Measurements from ENCODE around the gene MAML3.

MAML3 gene

GRCh38 chr4:140003876-140004548 is 150.0 kb downstream of the MAML3 start:
- DNase-seq (ENCODE audit: low read depth), result no peak

DNA sequence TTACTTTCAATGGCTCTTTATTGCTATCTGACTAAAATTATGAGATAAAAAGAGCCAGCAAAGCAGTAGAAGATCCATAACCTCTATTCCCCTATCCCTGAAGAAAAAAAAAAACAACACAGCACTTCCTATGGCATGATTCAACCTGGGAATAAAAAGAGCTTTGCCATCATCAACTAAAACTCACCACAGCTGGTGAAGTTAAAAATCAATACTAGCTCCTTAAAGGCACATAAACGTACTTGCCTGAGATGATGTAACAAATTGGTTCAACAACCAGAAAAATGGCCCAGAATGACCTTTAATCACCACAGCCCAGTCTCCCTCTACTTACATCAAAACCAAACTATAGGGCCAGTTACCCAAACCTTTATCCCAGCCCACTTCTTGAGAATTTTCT is 153.8 kb downstream of the MAML3 start:
- no peak for DNase-seq (ENCODE audit: low read depth)

GRCh38 chr4:139988863-139989765 is 164.9 kb downstream of the MAML3 start:
- peak; percentile 63 for DNase-seq (ENCODE audit: low read depth)

DNA sequence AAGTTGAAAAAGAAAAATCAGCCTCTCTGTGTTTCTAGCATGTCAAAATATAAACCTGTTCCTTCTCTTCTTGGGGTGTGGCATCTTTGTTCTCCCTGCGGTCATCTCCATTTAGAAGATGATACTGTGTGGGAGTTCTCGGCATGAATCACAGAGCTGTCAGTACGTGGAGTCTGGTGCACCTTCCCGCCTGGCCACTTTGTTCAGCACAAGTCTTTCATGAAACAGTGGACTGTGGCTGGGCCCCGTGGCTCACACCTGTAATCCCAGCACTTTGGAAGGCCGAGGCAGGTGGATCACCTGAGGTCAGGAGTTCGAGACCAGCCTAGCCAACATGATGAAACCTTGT is 166.5 kb downstream of the MAML3 start:
- DNase-seq (ENCODE audit: low read depth), result no peak

DNA sequence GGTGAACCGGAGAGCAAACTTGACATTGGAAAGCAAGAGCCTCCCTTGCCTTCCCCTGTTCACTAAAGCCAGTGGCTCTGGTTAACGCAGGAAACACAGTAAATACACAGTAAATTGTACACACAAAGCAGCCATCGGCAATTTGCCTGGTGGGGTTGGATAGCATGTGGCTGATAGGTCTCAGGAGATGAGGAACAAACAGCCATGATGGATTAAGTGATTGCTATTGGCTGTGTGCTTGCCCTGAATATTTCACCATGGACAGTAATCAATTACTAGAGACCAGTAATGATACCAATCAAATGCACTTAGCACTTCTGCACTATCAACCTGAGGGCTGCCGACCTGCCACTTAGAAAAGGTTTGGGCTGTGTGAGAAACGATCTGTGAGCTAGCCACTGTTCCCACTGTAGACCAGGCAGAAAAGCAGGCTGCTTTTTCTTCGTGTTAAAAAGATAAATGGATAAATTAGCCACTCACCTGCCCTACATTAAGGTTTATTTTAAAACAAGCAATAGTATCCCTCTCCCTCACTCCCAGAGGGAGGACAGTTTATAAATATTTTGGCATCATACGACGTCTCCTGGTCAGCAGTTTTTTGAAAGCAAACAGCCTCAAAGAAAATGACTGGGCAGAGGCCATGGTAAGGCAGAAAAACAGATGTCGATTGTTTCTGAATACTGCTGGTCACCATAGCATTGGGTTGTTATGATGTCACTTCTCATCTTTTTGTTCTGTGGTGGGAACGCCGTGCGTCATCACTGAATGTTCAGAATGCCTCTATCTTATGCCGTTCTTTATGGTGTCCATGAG is 167.1 kb downstream of the MAML3 start:
- DNase-seq (ENCODE audit: low read depth), result no peak

- no peak for DNase-seq (ENCODE audit: low read depth)
These were observed 167.9 kb downstream of the MAML3 start for GRCh38 chr4:139986106-139986505.

- no peak for DNase-seq (ENCODE audit: low read depth)
These were observed 168.6 kb downstream of the MAML3 start for GRCh38 chr4:139985401-139985800.

DNA sequence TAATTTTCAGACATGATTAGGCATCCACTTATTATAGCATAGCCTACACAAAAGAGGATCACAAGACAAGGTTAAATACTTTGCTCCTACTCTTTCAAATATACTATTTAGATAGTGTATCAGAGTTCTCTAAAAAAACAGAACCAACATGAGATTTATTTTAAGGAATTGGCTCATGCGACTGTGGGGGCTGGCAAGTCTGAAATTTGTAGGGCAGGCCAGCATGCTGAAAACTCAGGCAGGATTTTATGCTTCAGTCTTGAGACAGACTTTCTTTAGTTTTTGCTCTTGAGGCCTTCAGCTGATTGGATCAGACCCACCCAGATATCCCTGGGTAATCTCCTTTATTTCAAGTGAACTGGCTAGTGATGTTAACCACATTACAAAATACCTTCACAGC is 169.5 kb downstream of the MAML3 start:
- DNase-seq (ENCODE audit: low read depth), result no peak

DNA sequence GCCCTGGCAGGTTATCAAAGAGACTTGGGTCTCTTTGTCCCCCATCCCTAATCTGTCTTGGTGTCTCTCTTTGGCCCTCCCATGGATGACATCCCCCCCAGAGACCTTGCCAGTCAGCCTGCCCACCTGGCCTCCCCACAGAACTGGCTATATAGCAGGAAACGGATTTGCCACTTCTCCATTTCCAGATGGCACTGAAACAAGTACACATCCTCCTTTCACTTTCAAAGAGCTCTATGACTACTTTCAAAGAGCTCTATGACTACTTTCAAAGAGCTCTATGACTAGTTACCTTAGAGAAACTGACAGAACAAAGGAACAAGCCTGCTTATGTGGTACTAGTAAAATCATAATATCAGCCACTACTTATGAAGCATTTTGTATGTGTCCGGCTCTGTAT is 175.3 kb downstream of the MAML3 start:
- no peak for DNase-seq (ENCODE audit: low read depth)

- DNase-seq (ENCODE audit: low read depth), result no peak
These were observed 176.0 kb downstream of the MAML3 start for GRCh38 chr4:139977838-139978609.

DNA sequence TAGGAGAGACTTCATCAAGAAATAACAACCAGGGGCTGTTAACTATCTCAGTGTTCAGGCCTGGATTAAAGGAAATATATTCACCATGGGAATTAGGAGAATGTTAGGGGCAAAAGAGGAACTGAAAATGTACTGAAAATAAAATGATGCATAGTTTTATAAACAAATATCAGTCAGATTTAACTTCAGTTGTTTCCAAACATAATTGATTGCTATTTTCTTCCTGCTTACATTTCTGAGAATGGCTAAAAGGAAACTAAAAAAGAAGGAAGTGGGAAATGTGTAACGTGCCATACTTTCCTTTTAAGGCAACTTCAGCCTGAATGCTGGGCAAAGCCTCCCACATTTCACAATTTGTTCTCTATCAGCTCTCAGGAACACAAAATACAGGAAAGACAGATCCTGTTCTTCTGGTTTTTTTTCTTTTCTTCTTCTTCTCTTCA is 178.1 kb downstream of the MAML3 start:
- no peak for DNase-seq (ENCODE audit: low read depth)

DNA sequence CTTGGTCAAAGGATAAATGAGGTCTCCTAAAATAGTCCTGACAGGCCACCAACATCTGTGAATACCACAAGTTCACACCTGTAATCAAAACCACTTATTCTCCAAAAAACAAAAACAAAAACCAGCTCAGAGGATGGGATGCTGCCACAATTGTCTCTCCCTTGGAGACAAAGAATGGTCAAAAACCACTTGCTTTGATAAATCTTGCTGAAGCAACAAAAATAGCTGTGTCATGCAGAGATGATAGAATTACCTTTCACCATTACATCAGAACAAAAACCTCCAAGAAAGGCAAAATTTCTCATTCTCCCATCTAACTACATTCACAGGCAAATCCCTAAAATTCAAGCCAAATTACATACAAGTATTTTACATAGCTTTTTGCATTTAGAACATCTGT is 180.4 kb downstream of the MAML3 start:
- no peak for DNase-seq (ENCODE audit: low read depth)

- DNase-seq (ENCODE audit: low read depth), result no peak
These were observed 181.0 kb downstream of the MAML3 start for GRCh38 chr4:139973015-139973414.

GRCh38 chr4:139972305-139972704 is 181.7 kb downstream of the MAML3 start:
- no peak for DNase-seq (ENCODE audit: low read depth)

GRCh38 chr4:139971111-139971510 is 182.9 kb downstream of the MAML3 start:
- no peak for DNase-seq (ENCODE audit: low read depth)

DNA sequence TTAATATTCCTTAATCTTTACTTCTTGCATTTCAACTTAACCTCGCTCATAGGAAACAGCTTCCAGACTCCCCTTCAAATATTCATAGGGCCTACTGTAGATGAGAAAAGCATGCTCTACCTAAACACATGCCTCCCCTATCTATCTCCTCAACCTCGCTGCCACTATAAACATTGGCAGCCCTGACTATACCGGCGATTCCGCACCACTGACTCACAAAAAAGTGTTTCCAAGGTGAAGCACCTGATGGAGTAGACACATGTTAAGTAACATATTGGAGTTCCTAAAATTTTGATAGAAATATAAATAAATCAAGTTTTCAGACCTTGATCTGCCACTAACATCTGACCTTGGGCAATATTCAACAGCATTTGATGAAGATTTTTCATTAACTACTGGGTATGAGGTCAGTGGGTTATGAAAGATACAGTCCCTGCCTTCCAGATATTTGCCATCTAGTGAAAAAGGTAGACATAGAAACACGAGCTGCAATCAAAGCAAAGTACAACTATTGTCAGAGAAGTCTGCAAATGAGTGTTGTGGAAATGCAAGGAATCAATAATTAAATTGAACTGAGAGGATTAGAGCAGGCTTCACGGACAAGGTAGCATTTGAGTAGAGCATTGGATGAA is 184.2 kb downstream of the MAML3 start:
- DNase-seq (ENCODE audit: low read depth), result no peak

- no peak for DNase-seq (ENCODE audit: low read depth)
These were observed 185.2 kb downstream of the MAML3 start for GRCh38 chr4:139968831-139969230.

- DNase-seq (ENCODE audit: low read depth), result no peak
These were observed 187.6 kb downstream of the MAML3 start for GRCh38 chr4:139966383-139966782.

DNA sequence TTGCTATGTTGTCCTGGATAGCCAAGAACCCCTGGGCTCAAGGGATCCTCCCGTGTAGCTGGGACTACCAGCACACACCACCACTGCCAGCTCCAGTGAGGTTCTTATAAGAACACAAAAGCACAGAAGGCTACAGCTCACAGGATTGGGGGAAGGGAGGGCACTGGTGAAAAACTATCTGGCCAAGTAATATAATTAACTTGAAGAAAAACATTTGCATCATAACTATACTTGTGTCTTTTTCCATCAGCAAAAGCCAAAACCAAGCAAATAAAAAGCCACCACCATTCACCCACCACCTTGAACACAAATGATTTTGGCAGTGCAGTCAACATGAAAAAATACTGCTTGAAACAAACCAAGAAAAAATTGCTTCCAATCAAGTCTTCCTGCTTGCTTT is 188.2 kb downstream of the MAML3 start:
- no peak for DNase-seq (ENCODE audit: low read depth)

DNA sequence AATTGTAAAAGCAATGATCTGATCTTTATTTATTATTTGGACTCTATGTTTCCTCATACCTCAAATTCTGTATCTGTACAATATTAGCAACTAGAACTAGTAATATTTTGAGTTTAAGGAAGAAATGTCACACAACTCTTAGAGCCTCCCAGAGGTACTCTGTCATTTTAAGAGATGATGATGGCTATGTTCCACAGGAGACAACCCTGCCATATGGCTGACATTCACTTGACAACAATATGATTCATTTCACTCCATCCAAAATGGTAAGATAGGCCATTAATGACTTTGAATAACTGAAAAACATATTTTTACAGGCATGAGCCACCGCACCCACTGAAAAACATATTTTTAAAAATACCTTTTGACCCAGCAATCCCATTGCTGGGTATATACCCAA is 190.3 kb downstream of the MAML3 start:
- DNase-seq (ENCODE audit: low read depth), result no peak

DNA sequence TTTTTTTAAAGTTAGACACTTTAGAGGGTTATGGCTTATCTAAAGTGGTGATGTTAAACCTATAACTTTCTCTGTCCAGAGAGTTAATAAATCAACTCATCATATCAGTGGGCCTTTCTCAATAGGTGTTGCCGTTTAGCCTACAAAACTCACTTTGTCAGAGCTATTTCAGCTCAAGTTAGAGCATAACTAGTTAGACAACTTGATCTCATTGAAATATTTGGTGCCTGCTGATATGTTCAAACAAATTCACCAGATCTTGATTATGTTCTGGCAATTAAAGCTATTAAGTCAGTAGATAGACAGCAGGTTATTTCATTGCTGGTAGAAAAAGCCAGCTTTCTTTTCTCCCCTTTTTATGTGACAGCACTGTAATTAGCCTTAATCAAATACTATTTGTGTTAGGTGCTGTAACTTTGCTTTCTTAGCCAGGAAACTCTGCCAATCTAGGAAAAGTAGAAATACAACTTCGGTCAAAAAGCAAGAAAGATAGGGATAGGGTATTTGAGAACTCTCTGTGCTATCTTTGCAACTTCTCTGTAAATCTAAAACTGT is 191.8 kb downstream of the MAML3 start:
- no peak for DNase-seq (ENCODE audit: low read depth)

Measured in fibroblast of the conjunctiva (primary cell).